Measurements from ENCODE around the gene TMBIM1.

- TF ChIP-seq YY1 (tag by site-specific recombination; IDR thresholded peaks at IDR 0.05) (no peak), ZBTB26 (tag by site-specific recombination; optimal IDR thresholded peaks at IDR 0.05) (no peak), CTCF (tag by site-specific recombination; IDR thresholded peaks at IDR 0.05) (no peak), ZNF785 (tag by site-specific recombination; IDR thresholded peaks at IDR 0.05) (no peak), ZNF140 (tag by site-specific recombination; IDR thresholded peaks at IDR 0.05) (no peak)
Observed at GRCh38 chr2:218312267-218312756, 20.0 kb upstream of the TMBIM1 start.
